ENCODE measurements around the gene TLE2. TPM values are rescaled to one million over a fixed set of nuclear protein-coding genes. Genes with fewer than 3 reads are reported as not detected.
A peak's percentile ranks its signal among the peaks of the same experiment; 100 is the strongest.

TLE2 gene
- total and polyA plus RNA-seq, 9 of the 15 experiments (the other 6 are each of a cell fraction or from before 2014, with no cell fraction given), result 0.35 to 13.1 (median 6.2) TPM

DNA sequence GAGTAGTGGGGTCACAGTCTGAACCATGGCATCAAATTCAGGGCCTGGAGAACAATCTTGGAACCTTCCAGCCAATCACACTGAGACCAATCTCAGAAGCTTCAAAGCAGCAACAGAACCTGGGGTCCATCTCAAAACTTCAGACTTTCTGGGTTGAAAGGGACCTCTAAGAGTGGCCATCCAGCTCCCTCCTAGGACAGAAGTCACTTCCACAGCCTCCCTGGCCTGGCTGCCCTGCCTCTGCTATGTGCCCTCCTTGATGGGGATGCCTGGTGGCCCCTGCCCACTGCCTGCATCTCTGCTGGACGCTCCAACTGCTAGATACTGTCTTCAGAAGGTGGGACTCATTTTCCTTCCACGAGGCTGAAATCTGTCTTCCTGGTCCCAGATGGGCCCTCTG, 1.8 kb downstream of the TLE2 start:
- no peaks in the 10 kb centered on the region for H3K9me3 ChIP-seq (replicated peaks; ENCODE audit: control insufficient read depth, insufficient read depth, low read depth, low read length)
- no peak overlapping the region for H3K9ac ChIP-seq (ENCODE audit: insufficient read depth in 1 of 2, low read depth in 2 of 2, low read length in 2 of 2)
- H3K36me3 ChIP-seq (ENCODE audit: control insufficient read depth, insufficient read depth, low read length), result no peaks in the 10 kb centered on the region
- in situ Hi-C loops (cut with MboI) (no loop called here), intact Hi-C loops (cut with micrococcal nuclease) (no loop called here)
- BruUV-seq (replicated peaks), result no TSS peak
- WGBS (ENCODE audit: insufficient coverage, low coverage, missing lambda C conversion rate), result 35% methylated on average over 2 of the region's 2 CpGs
- H3K27ac ChIP-seq (ENCODE audit: extremely low read depth, low read depth, low read length), result no peak overlapping the region
- no peak overlapping the region for H2AFZ ChIP-seq (ENCODE audit: low read depth, low read length)
- DNase-seq (ENCODE audit: extremely low read depth in 1 of 4, low spot score in 3 of 4), result no peak
- peak; percentile 19 for FAIRE-seq
- H3K4me2 ChIP-seq (ENCODE audit: insufficient read depth, low read length), result no peak overlapping the region
- H3K4me3 ChIP-seq, result no peak overlapping the region
- POLR2A ChIA-PET, result interaction anchor here (0.7 to 2.5 kb wide), 2 partner anchors 8 to 15 kb away, joined by 3 to 12 read pairs; no protein-coding TSS in a partner anchor
- peaks cover 23 to 36% of the 10 kb centered on the region in 2 experiments for H3K4me1 ChIP-seq (replicated peaks in 1 of 2; ENCODE audit: control insufficient read depth in 2 of 2, insufficient read depth in 2 of 2, low read length in 2 of 2)
- no peaks in the 10 kb centered on the region for H3K27me3 ChIP-seq (ENCODE audit: control insufficient read depth in 2 of 2, insufficient read depth in 2 of 2, low read length in 2 of 2)
- H3K9me1 ChIP-seq (ENCODE audit: control insufficient read depth, insufficient read depth, low read length), result no peaks in the 10 kb centered on the region
- no peaks in the 10 kb centered on the region for H4K20me1 ChIP-seq (replicated peaks; ENCODE audit: control insufficient read depth, insufficient read depth, low read length)
- CTCF ChIA-PET (ENCODE audit: low intra/inter-chr PET ratio), result no interaction called here
- no peak for ATAC-seq
- H3K79me2 ChIP-seq (ENCODE audit: control insufficient read depth, insufficient read depth, low read length), result no peaks in the 10 kb centered on the region
- TF ChIP-seq THRA (IDR thresholded peaks at IDR 0.05) (no peak), TCF7 (IDR thresholded peaks at IDR 0.05; ENCODE audit: borderline replicate concordance) (no peak), MCM5 (IDR thresholded peaks at IDR 0.05; ENCODE audit: low read depth) (no peak), CBFB (CRISPR knock-in tag; IDR thresholded peaks at IDR 0.05) (no peak), NFXL1 (CRISPR knock-in tag; IDR thresholded peaks at IDR 0.05) (no peak), ILK (tag; IDR thresholded peaks at IDR 0.05; ENCODE audit: borderline replicate concordance, low read depth) (no peak), ZNF696 (CRISPR knock-in tag; conservative IDR thresholded peaks at IDR 0.05) (no peak), SOX6 (IDR thresholded peaks at IDR 0.05) (no peak), DNMT1 (IDR thresholded peaks at IDR 0.05) (no peak), SRSF1 (IDR thresholded peaks at IDR 0.05; ENCODE audit: low read depth, low read length) (no peak), ZBTB7A (IDR thresholded peaks at IDR 0.05; ENCODE audit: borderline replicate concordance, control insufficient read depth, low read depth, low read length) (no peak), BDP1 (IDR thresholded peaks at IDR 0.05; ENCODE audit: insufficient read depth, insufficient read length) (no peak), KLF1 (tag; IDR thresholded peaks at IDR 0.05) (no peak), ZNF75A (CRISPR knock-in tag; IDR thresholded peaks at IDR 0.05) (no peak)
- TF ChIP-seq, protein P1, sequence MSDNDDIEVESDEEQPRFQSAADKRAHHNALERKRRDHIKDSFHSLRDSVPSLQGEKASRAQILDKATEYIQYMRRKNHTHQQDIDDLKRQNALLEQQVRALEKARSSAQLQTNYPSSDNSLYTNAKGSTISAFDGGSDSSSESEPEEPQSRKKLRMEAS (CRISPR knock-in tag; IDR thresholded peaks at IDR 0.05), result no peak
- TF ChIP-seq, protein P2, sequence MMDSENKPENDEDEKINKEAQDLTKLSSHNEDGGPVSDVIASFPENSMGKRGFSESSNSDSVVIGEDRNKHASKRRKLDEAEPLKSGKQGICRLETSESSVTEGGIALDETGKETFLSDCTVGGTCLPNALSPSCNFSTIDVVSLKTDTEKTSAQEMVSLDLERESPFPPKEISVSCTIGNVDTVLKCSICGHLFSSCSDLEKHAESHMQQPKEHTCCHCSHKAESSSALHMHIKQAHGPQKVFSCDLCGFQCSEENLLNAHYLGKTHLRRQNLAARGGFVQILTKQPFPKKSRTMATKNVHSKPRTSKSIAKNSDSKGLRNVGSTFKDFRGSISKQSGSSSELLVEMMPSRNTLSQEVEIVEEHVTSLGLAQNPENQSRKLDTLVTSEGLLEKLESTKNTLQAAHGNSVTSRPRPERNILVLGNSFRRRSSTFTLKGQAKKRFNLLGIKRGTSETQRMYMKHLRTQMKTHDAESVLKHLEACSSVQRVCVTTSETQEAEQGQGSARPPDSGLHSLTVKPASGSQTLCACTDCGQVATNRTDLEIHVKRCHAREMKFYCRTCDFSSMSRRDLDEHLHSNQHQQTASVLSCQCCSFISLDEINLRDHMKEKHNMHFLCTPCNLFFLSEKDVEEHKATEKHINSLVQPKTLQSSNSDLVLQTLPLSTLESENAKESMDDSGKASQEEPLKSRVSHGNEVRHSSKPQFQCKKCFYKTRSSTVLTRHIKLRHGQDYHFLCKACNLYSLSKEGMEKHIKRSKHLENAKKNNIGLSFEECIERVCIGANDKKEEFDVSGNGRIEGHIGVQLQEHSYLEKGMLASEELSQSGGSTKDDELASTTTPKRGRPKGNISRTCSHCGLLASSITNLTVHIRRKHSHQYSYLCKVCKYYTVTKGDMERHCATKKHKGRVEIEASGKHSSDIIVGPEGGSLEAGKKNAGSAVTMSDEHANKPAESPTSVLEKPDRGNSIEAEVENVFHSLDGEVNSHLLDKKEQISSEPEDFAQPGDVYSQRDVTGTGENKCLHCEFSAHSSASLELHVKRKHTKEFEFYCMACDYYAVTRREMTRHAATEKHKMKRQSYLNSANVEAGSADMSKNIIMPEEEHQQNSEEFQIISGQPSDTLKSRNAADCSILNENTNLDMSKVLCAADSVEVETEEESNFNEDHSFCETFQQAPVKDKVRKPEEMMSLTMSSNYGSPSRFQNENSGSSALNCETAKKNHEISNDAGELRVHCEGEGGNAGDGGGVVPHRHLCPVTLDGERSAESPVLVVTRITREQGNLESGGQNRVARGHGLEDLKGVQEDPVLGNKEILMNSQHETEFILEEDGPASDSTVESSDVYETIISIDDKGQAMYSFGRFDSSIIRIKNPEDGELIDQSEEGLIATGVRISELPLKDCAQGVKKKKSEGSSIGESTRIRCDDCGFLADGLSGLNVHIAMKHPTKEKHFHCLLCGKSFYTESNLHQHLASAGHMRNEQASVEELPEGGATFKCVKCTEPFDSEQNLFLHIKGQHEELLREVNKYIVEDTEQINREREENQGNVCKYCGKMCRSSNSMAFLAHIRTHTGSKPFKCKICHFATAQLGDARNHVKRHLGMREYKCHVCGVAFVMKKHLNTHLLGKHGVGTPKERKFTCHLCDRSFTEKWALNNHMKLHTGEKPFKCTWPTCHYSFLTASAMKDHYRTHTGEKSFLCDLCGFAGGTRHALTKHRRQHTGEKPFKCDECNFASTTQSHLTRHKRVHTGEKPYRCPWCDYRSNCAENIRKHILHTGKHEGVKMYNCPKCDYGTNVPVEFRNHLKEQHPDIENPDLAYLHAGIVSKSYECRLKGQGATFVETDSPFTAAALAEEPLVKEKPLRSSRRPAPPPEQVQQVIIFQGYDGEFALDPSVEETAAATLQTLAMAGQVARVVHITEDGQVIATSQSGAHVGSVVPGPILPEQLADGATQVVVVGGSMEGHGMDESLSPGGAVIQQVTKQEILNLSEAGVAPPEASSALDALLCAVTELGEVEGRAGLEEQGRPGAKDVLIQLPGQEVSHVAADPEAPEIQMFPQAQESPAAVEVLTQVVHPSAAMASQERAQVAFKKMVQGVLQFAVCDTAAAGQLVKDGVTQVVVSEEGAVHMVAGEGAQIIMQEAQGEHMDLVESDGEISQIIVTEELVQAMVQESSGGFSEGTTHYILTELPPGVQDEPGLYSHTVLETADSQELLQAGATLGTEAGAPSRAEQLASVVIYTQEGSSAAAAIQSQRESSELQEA (IDR thresholded peaks at IDR 0.05; ENCODE audit: low read depth), result no peak
